ENCODE measurements around the gene PLVAP. TPM values are rescaled to one million over a fixed set of nuclear protein-coding genes. Genes with fewer than 3 reads are reported as not detected.

PLVAP gene
- total RNA-seq, 1 experiment from 2014 or later = not detected

GRCh38 chr19:17327068-17327653 lies 50.0 kb downstream of the PLVAP start:
- TF ChIP-seq E2F1 (CRISPR knock-in tag; IDR thresholded peaks at IDR 0.05) (no peak), ZBTB43 (CRISPR knock-in tag; IDR thresholded peaks at IDR 0.05) (no peak), NFE2L1 (CRISPR knock-in tag; IDR thresholded peaks at IDR 0.05) (peak; percentile 42; the same call in 1 of the 2 replicates), E2F5 (CRISPR knock-in tag; IDR thresholded peaks at IDR 0.05) (0 out of 2 replicates have a peak, but pooled peaks have one; percentile 6), GRHL2 (CRISPR knock-in tag; IDR thresholded peaks at IDR 0.05; ENCODE audit: insufficient replicate concordance, severe bottlenecking) (no peak), ERG (CRISPR knock-in tag; IDR thresholded peaks at IDR 0.05) (no peak), ETV6 (CRISPR knock-in tag; IDR thresholded peaks at IDR 0.05) (no peak), RORB (CRISPR knock-in tag; IDR thresholded peaks at IDR 0.05) (no peak), NR1H2 (CRISPR knock-in tag; IDR thresholded peaks at IDR 0.05) (no peak), ZNF138 (CRISPR knock-in tag; conservative IDR thresholded peaks at IDR 0.05) (no peak), ZBTB21 (CRISPR knock-in tag; IDR thresholded peaks at IDR 0.05; ENCODE audit: borderline replicate concordance) (0 out of 2 replicates have a peak, but pooled peaks have one; percentile 28), RELA (CRISPR knock-in tag; IDR thresholded peaks at IDR 0.05; ENCODE audit: borderline replicate concordance) (0 out of 2 replicates have a peak, but pooled peaks have one; percentile 49)
- DNase-seq (ENCODE audit: low spot score) (no peak), ATAC-seq (no peak; the same call in 1 of the 2 replicates)
- peak overlapping the region; percentile 84 for H3K4me3 Mint-ChIP-seq
- peaks cover 16% of the 10 kb centered on the region for H3K4me1 Mint-ChIP-seq
- H3K9me3 Mint-ChIP-seq = no peaks in the 10 kb centered on the region
- ChIA-PET CTCF (interaction anchor here (0.6 to 3.5 kb wide), 28 partner anchors 8 to 279 kb away, joined by 3 to 35 read pairs (median 4); partner anchors contain the start of genes ANKLE1, DDA1, MRPL34 and USE1), POLR2A (interaction anchor here (0.5 to 1.4 kb wide), 5 partner anchors 12 to 668 kb away, joined by 3 to 11 read pairs (median 5); partner anchors contain the start of genes ABHD8, DDA1 and MRPL34)
- H3K27ac Mint-ChIP-seq = peak overlapping the region; percentile 98
- H3K36me3 Mint-ChIP-seq = peaks cover 9% of the 10 kb centered on the region
- peaks cover 2% of the 10 kb centered on the region; the same call in 1 of the 2 replicates for H3K27me3 Mint-ChIP-seq (ENCODE audit: low read depth)

- CTCF ChIA-PET = interaction anchor here (0.9 to 3.5 kb wide), 16 partner anchors 9 to 128 kb away, joined by 3 to 35 read pairs (median 7); partner anchors contain the start of genes ANKLE1, DDA1, MRPL34 and USE1
- Mint-ChIP-seq H3K4me1 (peaks cover 16% of the 10 kb centered on the region), H3K9me3 (no peaks in the 10 kb centered on the region), H3K27ac (no peak overlapping the region), H3K36me3 (peaks cover 9% of the 10 kb centered on the region), H3K27me3 (ENCODE audit: low read depth) (peaks cover 2% of the 10 kb centered on the region; the same call in 1 of the 2 replicates), H3K4me3 (peak overlapping the region; percentile 43)
- ATAC-seq (no peak), DNase-seq (ENCODE audit: low spot score) (no peak)
- POLR2A ChIA-PET = interaction anchor here (1.0 to 1.4 kb wide), 3 partner anchors 13 to 24 kb away, joined by 4 to 11 read pairs (median 5); partner anchors contain the start of genes ABHD8 and DDA1
- TF ChIP-seq ZNF416 (CRISPR knock-in tag; IDR thresholded peaks at IDR 0.05) (no peak), E2F1 (CRISPR knock-in tag; IDR thresholded peaks at IDR 0.05) (no peak), CDX4 (CRISPR knock-in tag; IDR thresholded peaks at IDR 0.05; ENCODE audit: borderline replicate concordance) (no peak), ZNF121 (CRISPR knock-in tag; IDR thresholded peaks at IDR 0.05) (no peak), HMGXB4 (CRISPR knock-in tag; IDR thresholded peaks at IDR 0.05) (no peak), RORB (CRISPR knock-in tag; IDR thresholded peaks at IDR 0.05) (no peak), IRF1 (CRISPR knock-in tag; IDR thresholded peaks at IDR 0.05) (no peak), JAZF1 (CRISPR knock-in tag; IDR thresholded peaks at IDR 0.05) (no peak), ZNF281 (CRISPR knock-in tag; IDR thresholded peaks at IDR 0.05) (no peak), ZNF232 (CRISPR knock-in tag; IDR thresholded peaks at IDR 0.05) (no peak), ZNF138 (CRISPR knock-in tag; conservative IDR thresholded peaks at IDR 0.05) (no peak)
Measured at GRCh38 chr19:17326595-17326966, 50.6 kb downstream of the PLVAP start.
